Hippocampal formation (tissue), 2 donors: ENCODE data around the gene LDHB.
"Not testable (repeated sequence)": the region's sequence is repeated elsewhere in the genome, so short reads cannot be mapped to it uniquely, and the experiment has no call there.

Experiments
- DNase-seq, 2 donors: peaks; one replicate each; lab custom pipeline; 2025; lab: John Stamatoyannopoulos, UW

LDHB gene

DNA sequence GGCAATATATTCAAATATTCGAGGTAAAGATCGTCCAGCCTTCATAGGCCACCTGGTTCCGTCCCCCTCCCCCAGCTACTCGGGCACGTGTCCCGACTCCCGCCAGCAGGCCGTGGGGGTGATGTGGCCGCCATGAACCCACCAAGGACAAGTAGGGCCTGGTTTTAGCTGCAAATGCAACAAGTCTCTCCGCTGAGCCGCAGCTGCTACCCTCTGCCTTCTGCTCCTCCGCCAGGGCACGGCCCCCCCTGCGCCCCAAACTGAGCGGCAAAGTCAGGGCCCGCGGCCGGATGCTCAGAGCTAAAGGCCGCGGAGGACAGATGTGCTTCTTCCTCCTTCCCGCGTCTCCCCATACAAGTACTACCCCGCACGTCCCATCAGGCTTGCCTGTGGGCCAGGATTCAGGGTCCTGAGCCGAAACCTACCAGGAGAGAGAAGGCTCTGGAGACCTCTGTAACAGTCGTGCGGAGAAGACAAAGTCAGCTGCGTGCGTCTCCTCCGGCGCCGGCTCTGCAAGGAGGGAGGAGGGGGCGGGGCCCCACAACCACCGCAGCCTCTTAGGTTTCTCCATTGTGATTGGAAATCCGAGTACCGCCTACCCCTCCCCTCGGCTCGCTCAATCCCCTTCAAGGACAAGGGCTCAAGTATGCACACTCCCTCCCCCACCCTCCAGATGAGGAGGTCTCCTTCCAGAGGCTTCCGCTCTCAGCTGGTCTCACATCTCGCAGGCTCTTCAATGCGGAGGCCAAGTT lies at the start of gene LDHB:
LDHB (minus strand) TSS at position 517 of the 752 bp plus-strand sequence. CDS start 3,171 bp downstream, outside the sequence.
- DNase-seq, result peak; percentile 89 to 94

- no peak for DNase-seq
Measured at GRCh38 chr12:21704847-21705246, 47.2 kb upstream of the LDHB start.

DNA sequence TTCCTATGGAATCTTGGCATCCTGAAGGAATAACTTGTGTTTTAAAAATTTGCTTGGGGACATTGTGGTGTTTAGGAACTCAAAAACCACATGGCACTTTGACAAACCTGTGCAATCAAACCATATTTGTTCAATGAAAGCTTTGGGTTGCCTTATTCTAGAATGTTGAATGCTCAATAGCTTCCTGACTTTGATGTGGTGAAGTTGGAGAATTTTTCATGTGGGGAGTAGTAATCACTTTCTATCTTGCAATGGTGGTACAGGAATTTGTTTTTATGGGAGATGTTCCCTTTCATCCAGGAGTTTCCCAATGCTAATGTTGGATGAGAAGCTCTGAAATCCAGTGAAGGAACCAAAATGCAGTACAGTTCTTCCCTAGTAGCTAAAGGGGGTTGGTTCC lies 42.2 kb upstream of the LDHB start:
- DNase-seq, result no peak

GRCh38 chr12:21697904-21698630 lies 40.4 kb upstream of the LDHB start:
- peak in 1 of 2 donors; percentile 28 for DNase-seq

DNA sequence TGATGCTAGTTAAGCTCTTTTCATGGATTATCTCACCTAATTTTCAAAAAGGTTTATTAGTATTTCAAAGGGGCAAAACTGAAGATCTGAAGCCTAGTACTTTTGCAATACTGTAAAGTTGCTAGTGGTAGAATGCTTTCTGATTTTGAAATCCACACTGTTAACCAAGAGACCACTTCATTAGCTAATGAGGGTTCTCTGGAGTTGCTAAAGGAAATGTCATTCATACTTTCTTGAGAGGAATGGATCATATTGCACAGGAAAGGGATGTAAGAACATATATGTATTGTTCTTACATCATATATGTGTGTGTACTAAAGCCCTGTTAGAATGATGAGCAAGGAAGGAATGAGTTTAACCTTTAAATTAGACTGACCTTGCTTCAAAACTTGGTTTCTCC lies 39.0 kb upstream of the LDHB start:
- DNase-seq, result no peak

DNA sequence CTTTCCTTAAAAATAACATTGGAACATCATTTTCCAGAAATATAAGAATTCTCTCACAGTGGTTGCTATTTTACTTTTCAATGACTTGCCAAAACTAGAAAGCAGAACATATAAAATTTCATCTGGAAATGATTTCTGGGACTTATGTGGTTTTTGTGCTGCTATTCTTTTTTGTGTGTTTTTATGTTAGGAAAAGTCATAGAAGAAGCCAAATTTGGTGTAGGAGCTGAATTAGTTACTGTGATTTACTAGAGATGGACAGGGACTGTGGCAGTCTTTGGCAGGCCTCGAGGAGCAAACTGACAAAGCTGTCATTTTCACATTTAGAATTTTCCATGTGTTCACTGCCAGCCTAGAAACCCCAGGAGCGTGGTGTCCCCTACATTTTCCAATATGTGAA lies 38.3 kb upstream of the LDHB start:
- no peak for DNase-seq

GRCh38 chr12:21694660-21695059 lies 37.0 kb upstream of the LDHB start:
- no peak for DNase-seq

GRCh38 chr12:21691515-21691914 lies 33.9 kb upstream of the LDHB start:
- DNase-seq, result no peak

DNA sequence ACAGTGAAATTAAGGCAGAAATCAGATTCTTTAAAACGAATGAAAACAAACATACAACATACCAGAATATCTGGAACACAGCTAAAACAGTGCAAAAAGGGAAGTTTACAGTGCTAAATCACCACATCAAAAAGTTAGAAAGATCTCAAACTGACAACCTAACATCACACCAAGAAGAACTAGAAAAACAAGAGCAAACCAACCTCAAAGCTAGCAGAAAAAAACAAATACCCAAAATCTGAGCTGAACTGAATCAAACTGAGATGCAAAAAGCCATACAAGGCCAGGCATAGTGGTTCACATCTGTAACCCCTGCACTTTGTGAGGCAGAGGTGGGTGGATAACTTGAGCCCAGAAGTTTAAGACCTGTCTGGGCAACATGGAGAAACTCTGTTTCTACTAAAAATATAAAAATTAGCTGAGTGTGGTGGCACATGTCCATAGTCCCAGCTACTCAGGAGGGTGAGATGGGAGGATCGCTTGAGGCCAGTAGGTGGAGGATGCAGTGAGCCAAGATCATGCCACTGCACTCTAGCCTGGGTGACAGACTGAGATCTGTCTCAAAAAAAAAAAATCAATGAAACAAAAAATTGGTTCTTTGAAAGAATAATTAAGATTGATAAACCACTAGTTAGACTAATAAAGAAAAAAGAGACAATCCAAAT lies 33.2 kb upstream of the LDHB start:
- no peak for DNase-seq

- no peak for DNase-seq
Measured at GRCh38 chr12:21683115-21683514, 25.5 kb upstream of the LDHB start.

GRCh38 chr12:21678959-21679358 lies 21.3 kb upstream of the LDHB start:
- DNase-seq, result no peak

DNA sequence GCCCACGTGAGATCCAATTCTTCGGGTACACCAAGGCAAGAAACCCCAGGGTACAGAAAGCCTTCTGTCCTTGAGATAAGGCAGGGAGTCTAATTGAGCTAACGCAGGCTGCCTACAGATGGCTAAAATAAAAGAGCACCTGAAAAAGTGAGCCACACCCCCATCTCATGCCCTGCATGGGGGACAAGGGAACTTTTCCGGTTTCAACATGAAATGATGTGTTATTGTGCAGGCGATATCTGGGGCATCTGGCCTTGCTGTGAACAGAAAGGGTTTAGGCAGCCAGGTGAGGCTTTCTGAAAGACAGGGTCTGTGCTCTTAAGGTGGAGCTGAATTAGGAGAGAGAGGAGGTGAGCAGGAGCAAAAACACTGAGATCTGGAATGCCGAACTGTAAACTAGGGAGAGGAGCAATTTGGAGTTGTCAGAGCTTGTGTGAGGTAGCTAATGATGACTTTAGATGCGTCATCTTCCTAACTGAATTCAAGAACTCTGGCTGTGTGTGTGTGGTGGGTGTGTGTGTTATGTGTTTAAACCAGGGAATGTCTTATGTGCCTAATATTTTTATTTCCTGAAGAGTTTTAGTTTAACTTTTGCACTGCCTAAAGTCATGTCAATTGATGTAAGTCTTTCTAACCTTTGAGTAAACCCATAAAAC lies 20.1 kb upstream of the LDHB start:
- no peak for DNase-seq

GRCh38 chr12:21677204-21677603 lies 19.6 kb upstream of the LDHB start:
- no peak for DNase-seq

GRCh38 chr12:21676776-21677175 lies 19.1 kb upstream of the LDHB start:
- no peak for DNase-seq

GRCh38 chr12:21675641-21676040 lies 18.0 kb upstream of the LDHB start:
- no peak for DNase-seq

- no peak for DNase-seq
Measured at GRCh38 chr12:21675096-21675495, 17.5 kb upstream of the LDHB start.

DNA sequence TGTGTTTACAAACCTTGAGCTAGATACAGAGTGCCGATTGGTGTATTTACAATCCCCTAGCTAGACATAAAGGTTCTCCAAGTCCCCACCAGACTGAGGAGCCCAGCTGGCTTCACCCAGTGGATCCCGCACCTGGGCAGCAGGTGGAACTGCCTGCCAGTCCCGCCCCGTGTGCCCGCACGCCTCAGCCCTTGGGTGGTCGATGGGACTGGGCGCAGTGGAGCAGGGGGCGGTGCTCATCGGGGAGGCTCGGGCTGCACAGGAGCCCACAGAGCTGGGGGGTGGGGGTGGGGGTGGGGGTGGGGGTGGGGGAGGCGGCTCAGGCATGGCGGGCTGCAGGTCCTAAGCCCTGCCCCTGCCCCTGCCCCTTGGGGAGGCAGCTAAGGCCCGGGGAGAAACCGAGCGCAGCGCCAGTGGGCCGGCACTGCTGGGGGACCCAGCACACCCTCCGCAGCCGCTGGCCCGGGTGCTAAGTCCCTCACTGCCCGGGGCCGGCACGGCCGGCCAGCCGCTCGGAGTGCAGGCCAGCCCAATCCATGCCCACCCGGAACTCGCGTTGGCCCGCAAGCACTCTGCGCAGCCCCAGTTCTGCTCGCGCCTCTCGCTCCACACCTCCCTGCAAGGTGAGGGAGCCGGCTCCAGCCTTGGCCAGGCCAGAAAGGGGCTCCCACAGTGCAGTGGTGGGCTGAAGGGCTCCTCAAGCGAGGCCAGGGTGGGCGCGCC lies 16.3 kb upstream of the LDHB start:
- not testable (repeated sequence) for DNase-seq

DNA sequence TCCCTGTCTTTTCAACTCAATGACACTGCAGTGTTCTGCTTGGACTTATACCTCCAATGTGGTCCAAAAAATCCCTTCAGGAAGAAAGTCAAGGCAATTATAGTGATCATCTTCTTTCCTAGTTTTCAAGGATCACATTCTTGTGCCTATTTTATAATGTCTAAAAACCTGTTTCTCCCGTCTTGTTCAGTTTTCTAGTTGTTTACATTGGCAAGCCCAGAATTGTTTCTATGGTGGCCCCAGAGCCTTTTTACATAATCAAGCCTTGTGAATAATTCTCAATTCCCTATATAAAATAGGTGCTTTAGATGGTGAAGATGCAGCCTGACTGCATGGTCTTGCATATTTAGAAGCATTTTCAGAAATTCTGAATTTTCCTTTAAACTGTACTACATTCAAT lies 14.5 kb upstream of the LDHB start:
- DNase-seq, result no peak

DNA sequence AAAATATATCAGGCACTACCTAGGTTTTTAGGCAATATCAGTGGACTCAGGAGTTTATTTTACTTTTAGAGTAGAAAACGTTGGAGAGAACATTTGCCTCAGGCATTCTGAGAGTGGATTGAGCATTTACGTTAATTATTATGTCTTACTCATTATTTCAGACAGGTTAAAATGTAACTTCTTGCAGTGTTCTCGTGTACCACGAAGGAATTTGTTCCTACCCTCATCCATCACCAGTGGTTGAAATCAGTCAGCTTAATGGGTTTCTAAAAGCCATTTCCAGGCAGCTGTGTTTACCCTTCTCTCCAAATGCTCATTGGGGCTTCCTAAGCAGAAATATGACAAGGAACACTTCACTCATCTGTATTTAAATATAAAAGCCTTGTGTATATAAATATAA lies 9.1 kb upstream of the LDHB start:
- DNase-seq, result no peak

DNA sequence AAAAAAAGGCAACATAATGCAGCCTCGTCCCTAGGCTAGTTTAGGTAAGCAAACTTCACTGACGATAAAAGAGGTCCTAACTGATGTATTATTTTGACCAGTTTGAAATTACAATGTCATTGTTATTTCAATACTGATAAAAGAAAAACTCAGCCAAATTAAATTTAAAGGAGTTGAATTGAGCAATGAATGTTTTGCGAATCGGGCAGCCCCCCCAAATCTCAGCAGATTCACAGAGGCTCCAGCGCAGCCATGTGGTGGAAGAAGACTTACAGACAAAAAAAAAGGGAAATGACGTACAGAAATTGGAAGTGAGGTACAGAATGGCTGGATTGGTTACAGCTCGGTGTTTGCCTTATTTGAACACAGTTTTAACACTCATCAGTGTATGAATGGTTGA lies 8.2 kb upstream of the LDHB start:
- DNase-seq, result no peak

DNA sequence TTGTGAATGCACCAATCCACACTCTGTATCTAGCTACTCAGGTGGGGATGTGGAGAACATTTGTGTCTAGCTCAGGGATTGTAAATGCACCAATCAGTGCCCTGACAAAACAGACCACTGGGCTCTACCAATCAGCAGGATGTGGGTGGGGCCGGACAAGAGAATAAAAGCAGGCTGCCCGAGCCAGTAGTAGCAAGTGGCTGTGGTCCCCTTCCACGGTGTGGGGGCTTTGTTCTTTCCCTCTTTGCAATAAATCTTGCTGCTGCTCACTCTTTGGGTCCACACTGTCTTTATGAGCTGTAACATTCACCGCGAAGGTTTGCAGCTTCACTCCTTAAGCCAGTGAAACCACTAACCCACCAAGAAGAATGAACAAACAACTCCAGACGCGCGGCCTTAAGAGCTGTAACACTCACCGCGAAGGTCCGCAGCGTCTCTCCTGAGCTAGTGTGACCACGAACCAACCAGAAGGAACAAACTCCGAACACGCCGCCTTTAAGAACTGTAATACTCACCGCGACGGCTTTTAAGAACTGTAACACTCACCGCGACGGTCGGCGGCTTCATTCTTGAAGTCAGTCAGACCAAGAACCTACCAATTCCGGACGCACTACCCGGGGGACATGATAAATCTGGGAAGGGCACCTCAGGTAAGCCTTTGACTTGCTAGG lies 4.6 kb upstream of the LDHB start:
- no peak for DNase-seq
